DOHH2 (cell line): ENCODE data around the gene RHOBTB3.

ENCODE experiments used
- CTCF ChIP-seq: fragments of 200-600 bp; sonication (generic); IDR thresholded peaks from one replicate; pipeline ENCODE4 v1.5.1; 2014; ENCODE audit warnings: antibody characterized with exemption, mild to moderate bottlenecking, low read depth, low read length; ENCODE audit not compliant: poor library complexity, severe bottlenecking
- EZH2phosphoT487 ChIP-seq: fragments of 200-600 bp; sonication (generic); IDR thresholded peaks from 2 replicates; pipeline ENCODE4 v1.6.1; 2017; ENCODE audit warnings: borderline replicate concordance, mild to moderate bottlenecking, antibody characterized with exemption, low read length, moderate library complexity, mixed read lengths

DNA sequence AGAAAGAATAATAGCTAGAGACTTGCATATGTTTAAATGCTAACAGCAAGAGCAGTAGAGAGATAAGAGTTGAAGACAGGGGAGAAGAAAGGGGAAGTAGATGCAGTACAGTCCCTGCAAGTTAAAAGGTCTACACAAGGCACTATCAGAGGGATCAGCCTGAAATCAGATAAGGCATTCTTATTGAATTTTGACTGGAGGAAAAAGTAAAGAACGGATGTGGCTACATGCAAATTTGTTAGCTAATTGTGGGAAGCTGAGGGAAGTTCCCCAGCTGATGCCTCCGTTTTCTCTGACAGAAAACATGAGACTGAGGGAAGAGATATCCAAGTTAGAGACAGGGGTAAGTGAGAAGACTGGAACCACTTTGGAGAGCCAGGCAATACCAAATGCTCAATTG is 12.9 kb upstream of the RHOBTB3 start:
- TF ChIP-seq CTCF (no peak), EZH2phosphoT487 (no peak)
